ENCODE measurements around the gene KLF7.

DNA sequence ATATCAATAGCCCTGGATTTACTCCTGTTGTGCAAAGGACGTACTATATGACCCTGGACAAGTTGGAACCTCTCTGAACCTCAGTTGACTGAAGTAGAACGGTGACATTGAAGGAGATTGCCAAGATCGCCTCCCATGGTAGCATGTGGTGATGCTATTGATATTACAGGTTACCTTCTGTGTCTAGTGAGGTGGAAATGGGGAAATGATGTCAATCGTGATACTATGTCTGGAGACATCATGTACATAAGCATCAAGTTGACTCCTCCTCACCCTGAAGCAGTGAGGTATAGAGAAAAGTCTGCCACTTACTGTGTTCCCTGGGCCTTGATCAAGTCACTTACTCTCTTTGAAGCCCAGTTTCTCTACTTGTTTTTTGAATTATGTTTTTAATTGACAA, 93.9 kb downstream of the KLF7 start:
- TF ChIP-seq CTCF (IDR thresholded peaks at IDR 0.05; ENCODE audit: low read depth, low read length, missing input control) (no peak), RAD21 (IDR thresholded peaks at IDR 0.05) (no peak), REST (IDR thresholded peaks at IDR 0.05) (no peak), YY1 (IDR thresholded peaks at IDR 0.05) (no peak), TAF1 (conservative IDR thresholded peaks at IDR 0.05) (no peak), JUND (IDR thresholded peaks at IDR 0.05) (no peak), EGR1 (IDR thresholded peaks at IDR 0.05; ENCODE audit: low read depth in 2 of 2) (no peak)
- TF ChIP-seq, protein P1, sequence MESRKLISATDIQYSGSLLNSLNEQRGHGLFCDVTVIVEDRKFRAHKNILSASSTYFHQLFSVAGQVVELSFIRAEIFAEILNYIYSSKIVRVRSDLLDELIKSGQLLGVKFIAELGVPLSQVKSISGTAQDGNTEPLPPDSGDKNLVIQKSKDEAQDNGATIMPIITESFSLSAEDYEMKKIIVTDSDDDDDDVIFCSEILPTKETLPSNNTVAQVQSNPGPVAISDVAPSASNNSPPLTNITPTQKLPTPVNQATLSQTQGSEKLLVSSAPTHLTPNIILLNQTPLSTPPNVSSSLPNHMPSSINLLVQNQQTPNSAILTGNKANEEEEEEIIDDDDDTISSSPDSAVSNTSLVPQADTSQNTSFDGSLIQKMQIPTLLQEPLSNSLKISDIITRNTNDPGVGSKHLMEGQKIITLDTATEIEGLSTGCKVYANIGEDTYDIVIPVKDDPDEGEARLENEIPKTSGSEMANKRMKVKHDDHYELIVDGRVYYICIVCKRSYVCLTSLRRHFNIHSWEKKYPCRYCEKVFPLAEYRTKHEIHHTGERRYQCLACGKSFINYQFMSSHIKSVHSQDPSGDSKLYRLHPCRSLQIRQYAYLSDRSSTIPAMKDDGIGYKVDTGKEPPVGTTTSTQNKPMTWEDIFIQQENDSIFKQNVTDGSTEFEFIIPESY (IDR thresholded peaks at IDR 0.05) = no peak

Measured in liver (tissue), 3 donors.